Parathyroid adenoma (tissue), 2 donors: Measurements from ENCODE around the gene ZNF598.

Experiments
- H2AFZ ChIP-seq: fragments of 300-600 bp; sonication (generic); one replicate; pipeline ENCODE4 v1.7.0; 2017; ENCODE audit warnings: antibody characterized with exemption, mild to moderate bottlenecking
- H3K27ac ChIP-seq: fragments of 300-600 bp; sonication (generic); one replicate; pipeline ENCODE4 v1.7.0; 2017
- H3K27me3 ChIP-seq: fragments of 300-600 bp; sonication (generic); one replicate; pipeline ENCODE4 v1.7.0; 2017; ENCODE audit warnings: low read length; ENCODE audit not compliant: control insufficient read depth, insufficient read depth
- H3K36me3 ChIP-seq: fragments of 300-600 bp; sonication (generic); one replicate; pipeline ENCODE4 v1.7.0; 2017; ENCODE audit warnings: low read length; ENCODE audit not compliant: control insufficient read depth, insufficient read depth
- H3K4me1 ChIP-seq: fragments of 300-600 bp; sonication (generic); one replicate; pipeline ENCODE4 v1.7.0; 2017; ENCODE audit warnings: control low read depth
- H3K4me2 ChIP-seq: fragments of 300-600 bp; sonication (generic); one replicate; pipeline ENCODE4 v1.7.0; 2017; ENCODE audit warnings: low read length
- H3K4me3 ChIP-seq: fragments of 300-600 bp; sonication (generic); one replicate; pipeline ENCODE4 v1.7.0; 2017; ENCODE audit warnings: low read depth, low read length
- H3K79me2 ChIP-seq: fragments of 300-600 bp; sonication (generic); one replicate; pipeline ENCODE4 v1.7.0; 2017; ENCODE audit warnings: control low read depth
- H3K9ac ChIP-seq: fragments of 300-600 bp; sonication (generic); one replicate; pipeline ENCODE4 v1.7.0; 2017; ENCODE audit warnings: mild to moderate bottlenecking
- H3K9me3 ChIP-seq: fragments of 300-600 bp; sonication (generic); one replicate; pipeline ENCODE4 v1.7.0; 2017; ENCODE audit warnings: low read length; ENCODE audit not compliant: control insufficient read depth
- CTCF ChIP-seq: fragments of 300-600 bp; sonication (generic); IDR thresholded peaks from one replicate; pipeline ENCODE4 v1.7.0; 2017; ENCODE audit warnings: antibody characterized with exemption, mild to moderate bottlenecking
- donor health status: primary hyperparathyroidism.

The ZNF598 gene

GRCh38 chr16:2042171-2042985, 32.8 kb upstream of the ZNF598 start:
- H3K79me2 ChIP-seq = peaks cover 3% of the 10 kb centered on the region
- no peak overlapping the region for H3K9ac ChIP-seq
- H3K4me1 ChIP-seq = peaks cover 3% of the 10 kb centered on the region
- H3K27me3 ChIP-seq = no peaks in the 10 kb centered on the region
- no peaks in the 10 kb centered on the region for H3K36me3 ChIP-seq
- H3K9me3 ChIP-seq = no peaks in the 10 kb centered on the region
- no peak overlapping the region for H2AFZ ChIP-seq
- H3K4me2 ChIP-seq = no peak overlapping the region
- H3K27ac ChIP-seq = no peak overlapping the region
- H3K4me3 ChIP-seq = no peak overlapping the region
- TF ChIP-seq CTCF = no peak

- H3K27ac ChIP-seq = no peak overlapping the region
- no peak overlapping the region for H3K9ac ChIP-seq
- H3K4me1 ChIP-seq = no peaks in the 10 kb centered on the region
Measured at GRCh38 chr16:2040787-2041522, 31.3 kb upstream of the ZNF598 start.

GRCh38 chr16:2040041-2040786, 30.6 kb upstream of the ZNF598 start:
- Histone ChIP-seq H3K9me3 (no peaks in the 10 kb centered on the region), H2AFZ (no peak overlapping the region), H3K27me3 (no peaks in the 10 kb centered on the region), H3K79me2 (no peaks in the 10 kb centered on the region), H3K4me2 (no peak overlapping the region), H3K4me1 (no peaks in the 10 kb centered on the region), H3K4me3 (no peak overlapping the region), H3K9ac (no peak overlapping the region), H3K36me3 (no peaks in the 10 kb centered on the region), H3K27ac (no peak overlapping the region)
- no peak for TF ChIP-seq CTCF

More at GRCh38 chr16:2040787-2041522, 31.3 kb upstream of the ZNF598 start:
- no peak overlapping the region for H3K4me3 ChIP-seq
- H2AFZ ChIP-seq = no peak overlapping the region
- H3K27me3 ChIP-seq = no peaks in the 10 kb centered on the region
- no peak overlapping the region for H3K4me2 ChIP-seq
- TF ChIP-seq CTCF = no peak
- peaks cover 3% of the 10 kb centered on the region for H3K79me2 ChIP-seq
- H3K36me3 ChIP-seq = no peaks in the 10 kb centered on the region
- no peaks in the 10 kb centered on the region for H3K9me3 ChIP-seq

GRCh38 chr16:2039274-2040031, 29.8 kb upstream of the ZNF598 start:
- Histone ChIP-seq H3K9me3 (no peaks in the 10 kb centered on the region), H2AFZ (no peak overlapping the region), H3K36me3 (no peaks in the 10 kb centered on the region), H3K79me2 (no peaks in the 10 kb centered on the region), H3K9ac (no peak overlapping the region), H3K27me3 (no peaks in the 10 kb centered on the region), H3K4me2 (no peak overlapping the region), H3K27ac (no peak overlapping the region), H3K4me3 (no peak overlapping the region), H3K4me1 (no peaks in the 10 kb centered on the region)
- TF ChIP-seq CTCF = no peak
